ENCODE results near the gene KRT73.

DNA sequence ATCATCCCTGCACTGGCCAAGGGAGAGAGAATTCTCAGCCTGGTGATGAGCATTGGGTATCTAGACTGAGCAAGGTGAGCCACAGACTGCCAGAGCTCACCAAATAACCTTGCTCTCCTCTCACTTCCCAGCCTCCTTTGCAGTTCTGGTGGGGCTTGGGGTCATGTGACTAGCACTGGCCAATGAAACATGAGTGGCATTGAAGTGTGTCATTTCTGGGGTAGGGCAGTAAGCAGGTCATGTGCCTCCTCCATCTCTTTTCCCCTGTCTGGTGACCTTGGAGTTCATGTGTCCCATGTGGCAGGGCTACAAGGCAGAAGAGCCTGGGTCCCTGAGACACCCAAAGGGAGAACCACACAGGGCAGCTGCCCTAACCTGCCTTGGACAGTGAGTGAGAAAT, 13.5 kb downstream of the KRT73 start:
- TF ChIP-seq CTBP1 (IDR thresholded peaks at IDR 0.05; ENCODE audit: borderline replicate concordance) (no peak), SP1 (IDR thresholded peaks at IDR 0.05) (no peak), TARDBP (IDR thresholded peaks at IDR 0.05) (no peak), L3MBTL2 (conservative IDR thresholded peaks at IDR 0.05) (no peak)

Data from HEK293T (cell line).